HepG2 (cell line): ENCODE results near the gene HMX1. TPM values are rescaled to one million over a fixed set of nuclear protein-coding genes. Genes with fewer than 3 reads are reported as not detected.

Experiments used
- ATAC-seq: fragments of 200-7000 bp; cut with Tn5 transposase; 3 replicates; pipeline ENCODE4 v1.9.1; 2020; ENCODE audit warnings: mild to moderate bottlenecking, moderate library complexity
- BruUV-seq: library from RNA; stranded (reverse); fragments of 400-500 nt; replicated peaks from 2 replicates; lab custom pipeline; 2021; lab: Mats Ljungman, UMichigan
- CTCF ChIA-PET: fragments of 300-600 bp; formaldehyde crosslinking; extraction: SDS; loops from one replicate; lab custom pipeline; 2021; ENCODE audit warnings: low total read pairs, inconsistent platforms, low intra/inter-chr PET ratio; lab: Yijun Ruan, JAX
- POLR2A ChIA-PET: fragments of 350-600 bp; sonication (Branson Sonifier 250); formaldehyde crosslinking; loops from one replicate; lab custom pipeline; 2020; ENCODE audit warnings: antibody characterized with exemption, inconsistent platforms; lab: Yijun Ruan, JAX
- DNase-seq: peaks from one replicate; pipeline ENCODE4 v3.0.0-alpha.2; 2015; ENCODE audit warnings: low spot score
- FAIRE-seq: peaks from 3 replicates; lab custom pipeline; 2011; peaks lifted over from hg19 to GRCh38; lab: Jason Lieb, UNC
- H2AFZ ChIP-seq: one replicate; pipeline ENCODE4 v1.6.1; 2011; ENCODE audit warnings: low read length, inconsistent platforms
- H3K27ac ChIP-seq: fragments of 300-600 bp; 3 replicates; pipeline ENCODE4 v1.8.0; 2011; ENCODE audit warnings: mixed run types, mild to moderate bottlenecking, mixed read lengths, low read length, inconsistent platforms; ENCODE audit not compliant: insufficient read depth; ENCODE audit errors: extremely low read length
- H3K27me3 ChIP-seq, 2 experiments: fragments of 200-600 bp in 1 of 2; 2 replicates in 1 of 2; 3 replicates in 1 of 2; pipeline versions ENCODE4 v1.6.0 to v1.8.0; 2011; ENCODE audit warnings: low read length in 2 of 2, mild to moderate bottlenecking in 2 of 2, moderate library complexity in 2 of 2, inconsistent platforms in 1 of 2; ENCODE audit not compliant: insufficient read depth in 2 of 2, control insufficient read depth in 1 of 2
- H3K36me3 ChIP-seq, 2 experiments: fragments of 200-600 bp in 1 of 2; replicated peaks in 1 of 2; 2 replicates in 1 of 2; 3 replicates in 1 of 2; pipeline versions ENCODE4 v1.5.1 to v1.8.0; 2011; ENCODE audit warnings: low read length in 2 of 2, inconsistent platforms in 1 of 2; ENCODE audit not compliant: insufficient read depth in 2 of 2, control insufficient read depth in 1 of 2
- H3K4me1 ChIP-seq: 2 replicates; pipeline ENCODE4 v1.5.1; 2012; ENCODE audit warnings: low read length, inconsistent platforms; ENCODE audit not compliant: insufficient read depth
- H3K4me2 ChIP-seq: 2 replicates; pipeline ENCODE4 v1.6.0; 2011; ENCODE audit warnings: low read depth, low read length, inconsistent platforms
- H3K4me3 ChIP-seq, 3 experiments: fragments of 200-600 bp in 1 of 3; sonication (generic), shearing (Covaris generic) in 1 of 3; replicated peaks in 1 of 3; 2 replicates each; pipeline ENCODE4 v1.5.1; 2011 to 2016; ENCODE audit warnings: low read length in 3 of 3, inconsistent platforms in 2 of 3, low read depth in 2 of 3, mild to moderate bottlenecking in 2 of 3, control low read depth in 1 of 3, mixed read lengths in 1 of 3; ENCODE audit not compliant: insufficient read depth in 1 of 3
- H3K79me2 ChIP-seq: one replicate; pipeline ENCODE4 v1.6.1; 2011; ENCODE audit warnings: low read length, inconsistent platforms; ENCODE audit not compliant: insufficient read depth
- H3K9ac ChIP-seq: 2 replicates; pipeline ENCODE4 v1.6.0; 2011; ENCODE audit warnings: mild to moderate bottlenecking, low read depth, low read length, inconsistent platforms; ENCODE audit not compliant: insufficient read depth
- H3K9me3 ChIP-seq: 2 replicates; pipeline ENCODE4 v1.5.1; 2012; ENCODE audit warnings: mild to moderate bottlenecking, low read length
- H4K20me1 ChIP-seq: 2 replicates; pipeline ENCODE4 v1.6.0; 2011; ENCODE audit warnings: inconsistent platforms, mild to moderate bottlenecking, low read length, moderate library complexity; ENCODE audit not compliant: insufficient read depth
- ARNT2 ChIP-seq: sonication (generic); formaldehyde crosslinking; IDR thresholded peaks from 2 replicates; pipeline ENCODE4 v1.8.0; 2022; ENCODE audit warnings: mild to moderate bottlenecking, low read depth, missing genetic modification reagents, moderate library complexity
- FOXK2 ChIP-seq: fragments of 450-650 bp; IDR thresholded peaks from 2 replicates; pipeline ENCODE4 v1.6.1; 2016
- GATAD2A ChIP-seq: IDR thresholded peaks from 2 replicates; pipeline ENCODE4 v1.6.1; 2016
- HNF1A ChIP-seq, 2 experiments: sonication (generic) in 1 of 2; formaldehyde crosslinking in 1 of 2; IDR thresholded peaks; 2 replicates each; pipeline versions ENCODE4 v1.4.0 to v1.6.1; 2016 to 2020; ENCODE audit warnings: borderline replicate concordance in 1 of 2, low read depth in 1 of 2, mild to moderate bottlenecking in 1 of 2, missing genetic modification reagents in 1 of 2
- NCOA2 ChIP-seq: sonication (generic); formaldehyde crosslinking; IDR thresholded peaks from 2 replicates; pipeline ENCODE4 v1.8.0; 2022; ENCODE audit warnings: inconsistent platforms
- NPAS2 ChIP-seq: sonication (generic); formaldehyde crosslinking; IDR thresholded peaks from 2 replicates; pipeline ENCODE4 v1.8.0; 2022; ENCODE audit warnings: mild to moderate bottlenecking, missing genetic modification reagents, borderline replicate concordance
- ZC3H13 ChIP-seq: sonication (generic); formaldehyde crosslinking; IDR thresholded peaks from 2 replicates; pipeline ENCODE4 v1.8.1; 2023; ENCODE audit warnings: mild to moderate bottlenecking, missing genetic modification reagents, moderate library complexity
- ZNF207 ChIP-seq: fragments of 450-650 bp; IDR thresholded peaks from 2 replicates; pipeline ENCODE4 v1.6.1; 2016; ENCODE audit warnings: antibody characterized with exemption, borderline replicate concordance
- ZNF589 ChIP-seq: sonication (generic); formaldehyde crosslinking; conservative IDR thresholded peaks from 2 replicates; pipeline ENCODE4 v1.8.0; 2022; ENCODE audit warnings: mild to moderate bottlenecking, moderate library complexity, missing genetic modification reagents
- ZSCAN25 ChIP-seq: sonication (generic); formaldehyde crosslinking; IDR thresholded peaks from 2 replicates; pipeline ENCODE4 v1.8.0; 2022; ENCODE audit warnings: mild to moderate bottlenecking, missing genetic modification reagents
- ZSCAN5A ChIP-seq: sonication (generic); formaldehyde crosslinking; IDR thresholded peaks from 2 replicates; pipeline ENCODE4 v1.8.0; 2022; ENCODE audit warnings: mild to moderate bottlenecking, missing genetic modification reagents, borderline replicate concordance
- WGBS: methylation state at CpG from one replicate; pipeline ENCODE4 v1.1.6; 2017; ENCODE audit warnings: low lambda C conversion rate; 5-methylcytosine and 5-hydroxymethylcytosine counted together
- in situ Hi-C: cut with HindIII; loops from 2 replicates; pipeline ENCODE4 v1.10.0; 2017; ENCODE audit warnings: low pct_unique_long_range_greater_than_20kb; ENCODE audit not compliant: extremely low pct_ligation_motif_present
- intact Hi-C: fragments of 100-400 bp; cut with micrococcal nuclease; formaldehyde crosslinking; loops from one replicate; pipeline ENCODE4 v1.10.0; 2022; ENCODE audit not compliant: unreplicated experiment
- polyA plus RNA-seq, 8 experiments: library from polyadenylated mRNA; depleted of rRNA in 3 of 8; stranded (reverse) in 7 of 8; unstranded in 1 of 8; fragments of >200 nt; fragmentation: Illumina TruSeq in 4 of 8; extraction: Trizol in 4 of 8; gene quantifications; 2 replicates each; pipeline versions ENCODE4 v1.2.1 to v1.2.3, GENCODE V29; 2011 to 2016; ENCODE audit warnings: low read depth in 4 of 8, missing spikeins in 1 of 8, mixed read lengths in 1 of 8; ENCODE audit not compliant: insufficient read depth in 1 of 8
- total RNA-seq, 5 experiments: library from RNA; depleted of rRNA; stranded (reverse); fragments of >200 nt; fragmentation: Illumina TruSeq; extraction: Trizol; gene quantifications; 2 replicates each; pipeline ENCODE4 v1.2.3, GENCODE V29; 2016; ENCODE audit warnings: low read depth in 1 of 5
- TF ChIP-seq, protein P1 (sequence below): sonication (generic); formaldehyde crosslinking; IDR thresholded peaks from 2 replicates; pipeline ENCODE4 v1.4.0; 2020; ENCODE audit warnings: mild to moderate bottlenecking, low read depth, missing genetic modification reagents
- TF ChIP-seq, protein P2 (sequence below): IDR thresholded peaks from 2 replicates; pipeline ENCODE4 v1.6.1; 2016; ENCODE audit warnings: missing biosample characterization, missing genetic modification reagents, low read depth
- TF ChIP-seq, protein P3 (sequence below): sonication (generic); formaldehyde crosslinking; IDR thresholded peaks from 2 replicates; pipeline ENCODE4 v1.5.0; 2020; ENCODE audit warnings: mild to moderate bottlenecking, low read depth, missing genetic modification reagents, borderline replicate concordance

HMX1 gene
- total and polyA plus RNA-seq, 2 of the 13 experiments (the other 11 are each of a cell fraction or from before 2014, with no cell fraction given): not detected

- Histone ChIP-seq H3K4me1 (no peaks in the 10 kb centered on the region), H3K9me3 (no peaks in the 10 kb centered on the region), H3K27me3 (peaks cover 0 to 11% of the 10 kb centered on the region in 2 experiments; a peak in 1 of 5 replicates), H3K27ac (no peak overlapping the region), H3K79me2 (no peaks in the 10 kb centered on the region), H3K4me2 (no peak overlapping the region), H3K9ac (no peak overlapping the region), H4K20me1 (no peaks in the 10 kb centered on the region), H2AFZ (no peak overlapping the region), H3K36me3 (no peaks in the 10 kb centered on the region), H3K4me3 (no peak overlapping the region)
- intact Hi-C loops: no loop called here
- WGBS: 20% methylated on average over 18 of the region's 21 CpGs
- ATAC-seq (no peak), DNase-seq (no peak), FAIRE-seq (no peak)
- POLR2A ChIA-PET: no interaction called here
- CTCF ChIA-PET: no interaction called here
- no TSS peak for BruUV-seq
- in situ Hi-C loops: no loop called here
- TF ChIP-seq, protein P1, sequence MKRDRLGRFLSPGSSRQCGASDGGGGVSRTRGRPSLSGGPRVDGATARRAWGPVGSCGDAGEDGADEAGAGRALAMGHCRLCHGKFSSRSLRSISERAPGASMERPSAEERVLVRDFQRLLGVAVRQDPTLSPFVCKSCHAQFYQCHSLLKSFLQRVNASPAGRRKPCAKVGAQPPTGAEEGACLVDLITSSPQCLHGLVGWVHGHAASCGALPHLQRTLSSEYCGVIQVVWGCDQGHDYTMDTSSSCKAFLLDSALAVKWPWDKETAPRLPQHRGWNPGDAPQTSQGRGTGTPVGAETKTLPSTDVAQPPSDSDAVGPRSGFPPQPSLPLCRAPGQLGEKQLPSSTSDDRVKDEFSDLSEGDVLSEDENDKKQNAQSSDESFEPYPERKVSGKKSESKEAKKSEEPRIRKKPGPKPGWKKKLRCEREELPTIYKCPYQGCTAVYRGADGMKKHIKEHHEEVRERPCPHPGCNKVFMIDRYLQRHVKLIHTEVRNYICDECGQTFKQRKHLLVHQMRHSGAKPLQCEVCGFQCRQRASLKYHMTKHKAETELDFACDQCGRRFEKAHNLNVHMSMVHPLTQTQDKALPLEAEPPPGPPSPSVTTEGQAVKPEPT (CRISPR knock-in tag): no peak
- TF ChIP-seq GATAD2A: no peak
- TF ChIP-seq, protein P2, sequence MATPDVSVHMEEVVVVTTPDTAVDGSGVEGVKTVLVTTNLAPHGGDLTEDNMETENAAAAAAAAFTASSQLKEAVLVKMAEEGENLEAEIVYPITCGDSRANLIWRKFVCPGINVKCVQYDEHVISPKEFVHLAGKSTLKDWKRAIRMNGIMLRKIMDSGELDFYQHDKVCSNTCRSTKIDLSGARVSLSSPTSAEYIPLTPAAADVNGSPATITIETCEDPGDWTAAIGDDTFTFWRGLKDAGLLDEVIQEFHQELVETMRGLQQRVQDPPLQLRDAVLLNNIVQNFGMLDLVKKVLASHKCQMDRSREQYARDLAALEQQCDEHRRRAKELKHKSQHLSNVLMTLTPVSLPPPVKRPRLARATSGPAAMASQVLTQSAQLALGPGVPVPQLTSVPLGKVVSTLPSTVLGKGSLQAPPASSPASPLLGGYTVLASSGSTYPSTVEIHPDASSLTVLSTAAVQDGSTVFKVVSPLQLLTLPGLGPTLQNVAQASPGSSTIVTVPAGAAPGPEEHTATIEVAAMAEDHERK (CRISPR knock-in tag): no peak
- no peak for TF ChIP-seq ZSCAN25 (CRISPR knock-in tag)
- TF ChIP-seq, protein P3, sequence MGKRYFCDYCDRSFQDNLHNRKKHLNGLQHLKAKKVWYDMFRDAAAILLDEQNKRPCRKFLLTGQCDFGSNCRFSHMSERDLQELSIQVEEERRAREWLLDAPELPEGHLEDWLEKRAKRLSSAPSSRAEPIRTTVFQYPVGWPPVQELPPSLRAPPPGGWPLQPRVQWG (CRISPR knock-in tag): no peak
- TF ChIP-seq ZC3H13 (CRISPR knock-in tag): no peak
- TF ChIP-seq ZNF207: no peak
- no peak for TF ChIP-seq ZSCAN5A
- TF ChIP-seq ZNF589 (CRISPR knock-in tag): no peak
- TF ChIP-seq NCOA2 (CRISPR knock-in tag): no peak
- no peak for TF ChIP-seq ARNT2
- no peak for TF ChIP-seq NPAS2 (CRISPR knock-in tag)
- no peak for TF ChIP-seq FOXK2
- TF ChIP-seq HNF1A (IDR thresholded peaks at IDR 0.05; ENCODE audit: low read depth): no peak
- no peak for TF ChIP-seq HNF1A (CRISPR knock-in tag; IDR thresholded peaks at IDR 0.05; ENCODE audit: borderline replicate concordance)
These were observed 50.3 kb downstream of the HMX1 start for GRCh38 chr4:8821151-8821950.
